Progenitor cell of endocrine pancreas (in vitro differentiated cells): Measurements from ENCODE around the gene SNAPC4. TPM values are rescaled to one million over a fixed set of nuclear protein-coding genes. Genes with fewer than 3 reads are reported as not detected.

Source experiments
- DNase-seq: peaks from one replicate; pipeline ENCODE4 v3.0.0; 2021; ENCODE audit warnings: low spot score; ENCODE audit not compliant: unreplicated experiment
- H3K27ac Mint-ChIP-seq: 2 replicates; pipeline ENCODE4 v1.8.0; 2021; ENCODE audit warnings: mild to moderate bottlenecking, moderate library complexity, mixed read lengths
- H3K27me3 Mint-ChIP-seq: 2 replicates; pipeline ENCODE4 v1.8.0; 2021; ENCODE audit warnings: mixed read lengths
- H3K36me3 Mint-ChIP-seq: 2 replicates; pipeline ENCODE4 v1.8.0; 2022; ENCODE audit warnings: mixed read lengths; ENCODE audit not compliant: insufficient read depth
- H3K4me1 Mint-ChIP-seq: 2 replicates; pipeline ENCODE4 v1.8.0; 2021; ENCODE audit warnings: low read depth, mixed read lengths
- H3K4me3 Mint-ChIP-seq: 2 replicates; pipeline ENCODE4 v1.8.0; 2021; ENCODE audit warnings: low read depth, mild to moderate bottlenecking, moderate library complexity, mixed read lengths
- H3K9me3 Mint-ChIP-seq: 2 replicates; pipeline ENCODE4 v1.8.0; 2021; ENCODE audit warnings: low read depth, mixed read lengths
- total RNA-seq: library from RNA; stranded (reverse); gene quantifications from 2 replicates; pipeline ENCODE4 v1.2.1, GENCODE V29; 2021
- TF ChIP-seq, protein P1 (sequence below): fragments of 200-600 bp; sonication (generic); IDR thresholded peaks from one replicate; pipeline ENCODE4 v1.5.0; 2021; ENCODE audit warnings: antibody characterized with exemption, mild to moderate bottlenecking; ENCODE audit not compliant: unreplicated experiment

The SNAPC4 gene
- total RNA-seq, 1 donor from 2014 or later: 22.3 TPM

- Mint-ChIP-seq H3K9me3 (no peaks in the 10 kb centered on the region), H3K27me3 (no peaks in the 10 kb centered on the region)
These were observed 20.6 kb downstream of the SNAPC4 start for GRCh38 chr9:136379401-136379800.

DNA sequence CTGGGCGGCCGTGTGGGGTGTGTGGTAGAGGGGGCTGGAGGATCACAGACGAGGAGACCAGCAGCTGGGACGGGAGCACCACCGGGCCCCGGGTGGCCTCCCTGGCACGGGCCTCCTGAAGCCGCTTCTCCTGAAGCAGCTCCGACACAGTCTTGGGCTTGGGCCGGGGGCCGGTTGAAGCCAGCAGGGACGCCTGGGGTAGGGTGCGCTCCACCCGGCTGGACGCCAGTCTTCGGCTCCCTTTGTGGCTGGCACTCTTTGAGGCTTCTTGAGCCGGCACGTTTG lies 21.0 kb downstream of the SNAPC4 start:
- Mint-ChIP-seq H3K36me3 (no peaks in the 10 kb centered on the region), H3K4me1 (no peaks in the 10 kb centered on the region), H3K4me3 (no peak overlapping the region), H3K27ac (no peak overlapping the region), H3K27me3 (no peaks in the 10 kb centered on the region), H3K9me3 (no peaks in the 10 kb centered on the region)
- DNase-seq: no peak
- TF ChIP-seq, protein P1, sequence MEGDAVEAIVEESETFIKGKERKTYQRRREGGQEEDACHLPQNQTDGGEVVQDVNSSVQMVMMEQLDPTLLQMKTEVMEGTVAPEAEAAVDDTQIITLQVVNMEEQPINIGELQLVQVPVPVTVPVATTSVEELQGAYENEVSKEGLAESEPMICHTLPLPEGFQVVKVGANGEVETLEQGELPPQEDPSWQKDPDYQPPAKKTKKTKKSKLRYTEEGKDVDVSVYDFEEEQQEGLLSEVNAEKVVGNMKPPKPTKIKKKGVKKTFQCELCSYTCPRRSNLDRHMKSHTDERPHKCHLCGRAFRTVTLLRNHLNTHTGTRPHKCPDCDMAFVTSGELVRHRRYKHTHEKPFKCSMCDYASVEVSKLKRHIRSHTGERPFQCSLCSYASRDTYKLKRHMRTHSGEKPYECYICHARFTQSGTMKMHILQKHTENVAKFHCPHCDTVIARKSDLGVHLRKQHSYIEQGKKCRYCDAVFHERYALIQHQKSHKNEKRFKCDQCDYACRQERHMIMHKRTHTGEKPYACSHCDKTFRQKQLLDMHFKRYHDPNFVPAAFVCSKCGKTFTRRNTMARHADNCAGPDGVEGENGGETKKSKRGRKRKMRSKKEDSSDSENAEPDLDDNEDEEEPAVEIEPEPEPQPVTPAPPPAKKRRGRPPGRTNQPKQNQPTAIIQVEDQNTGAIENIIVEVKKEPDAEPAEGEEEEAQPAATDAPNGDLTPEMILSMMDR: no peak

More at GRCh38 chr9:136379401-136379800, 20.6 kb downstream of the SNAPC4 start:
- TF ChIP-seq, protein P1: no peak
- DNase-seq: no peak
- H3K27ac Mint-ChIP-seq: no peak overlapping the region
- no peaks in the 10 kb centered on the region for H3K36me3 Mint-ChIP-seq
- H3K4me1 Mint-ChIP-seq: no peaks in the 10 kb centered on the region
- H3K4me3 Mint-ChIP-seq: no peak overlapping the region

DNA sequence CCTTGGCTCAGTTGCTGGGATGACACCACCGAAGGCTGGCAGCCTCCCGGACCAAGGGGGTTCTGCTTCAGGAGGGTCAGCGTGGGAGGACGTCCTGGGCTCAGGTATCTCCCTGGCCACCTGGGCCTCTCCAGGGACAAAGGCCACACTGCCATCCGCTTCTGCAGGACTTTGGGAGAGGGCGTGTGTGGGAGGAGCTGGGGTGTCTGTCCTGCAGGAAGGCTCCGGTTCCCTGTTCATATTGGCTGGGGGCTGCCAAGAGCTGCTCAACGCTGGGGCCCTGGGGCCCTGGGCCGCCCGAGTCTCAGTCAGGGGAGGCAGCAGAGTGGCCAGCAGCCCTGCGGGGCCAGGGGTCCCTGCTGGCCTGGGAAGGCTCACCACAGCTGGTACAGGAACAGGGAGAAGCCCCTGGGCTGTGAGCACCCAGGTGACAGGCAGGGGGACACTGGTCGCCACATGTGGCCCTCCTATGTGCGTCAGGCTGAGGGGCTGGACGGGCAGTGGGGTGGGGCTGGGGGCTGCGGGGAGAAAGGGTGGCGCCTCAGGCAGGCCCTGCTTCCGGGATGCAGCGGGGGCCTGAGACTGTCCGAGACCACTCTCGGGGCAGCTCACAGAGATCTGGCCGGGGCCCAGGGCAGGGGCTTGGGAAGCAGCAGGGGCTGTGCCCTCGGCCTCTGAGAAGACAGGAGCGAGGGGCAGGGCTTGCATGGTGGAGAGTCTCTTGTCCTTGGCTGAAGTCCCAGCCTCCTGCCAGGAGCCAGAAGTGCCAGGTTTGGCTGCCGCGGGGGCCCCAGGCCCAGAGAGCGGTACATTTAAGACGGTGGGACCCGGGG lies 21.6 kb downstream of the SNAPC4 start:
- Mint-ChIP-seq H3K9me3 (no peaks in the 10 kb centered on the region), H3K27me3 (no peaks in the 10 kb centered on the region), H3K36me3 (no peaks in the 10 kb centered on the region), H3K27ac (no peak overlapping the region), H3K4me3 (no peak overlapping the region), H3K4me1 (no peaks in the 10 kb centered on the region)
- no peak for DNase-seq
- TF ChIP-seq, protein P1: no peak

DNA sequence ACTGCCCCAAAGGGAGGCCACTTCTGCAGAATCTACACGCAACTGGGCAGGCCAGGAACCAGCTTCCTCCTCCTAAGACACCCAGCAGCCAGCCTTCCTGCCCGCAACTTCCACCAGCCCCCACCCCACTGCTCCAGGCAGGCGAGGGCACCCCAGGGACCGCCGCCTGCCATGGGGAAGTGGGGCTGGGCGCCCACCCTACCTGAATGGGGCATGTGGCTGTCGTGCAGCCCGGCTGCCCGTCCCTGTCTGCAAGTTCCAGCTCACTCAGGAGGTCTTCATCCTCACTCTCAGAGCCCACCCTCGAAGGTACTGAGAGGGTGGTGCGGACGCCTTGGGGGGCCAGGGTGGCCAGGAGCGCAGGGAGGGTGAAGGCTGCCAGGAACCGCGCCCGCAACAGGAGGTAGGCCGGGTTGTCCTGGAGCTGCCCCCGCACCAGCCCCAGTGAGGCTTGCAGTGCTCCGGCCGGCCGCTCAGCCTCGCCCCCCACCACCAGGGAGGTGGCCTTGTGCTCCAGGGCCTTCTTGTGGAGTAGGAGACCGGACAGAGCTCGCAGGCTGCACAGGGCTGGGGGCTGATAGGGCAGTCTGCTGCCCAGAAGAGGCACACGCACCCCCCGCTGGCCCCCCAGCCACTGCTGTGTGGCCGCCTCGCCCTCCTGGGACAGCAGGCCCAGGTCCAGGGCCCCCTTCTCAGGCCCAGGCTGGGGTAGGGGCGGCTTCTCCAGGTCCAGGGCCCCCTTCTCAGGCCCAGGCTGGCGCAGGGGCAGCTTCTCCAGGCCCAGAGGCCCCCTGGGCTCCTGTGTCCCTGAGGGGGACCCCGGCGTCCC lies 22.4 kb downstream of the SNAPC4 start:
- Mint-ChIP-seq H3K27ac (no peak overlapping the region), H3K36me3 (no peaks in the 10 kb centered on the region), H3K4me1 (peaks cover 2% of the 10 kb centered on the region), H3K9me3 (no peaks in the 10 kb centered on the region), H3K4me3 (no peak overlapping the region), H3K27me3 (no peaks in the 10 kb centered on the region)
- DNase-seq: no peak
- TF ChIP-seq, protein P1: no peak

- Mint-ChIP-seq H3K4me1 (peaks cover 2% of the 10 kb centered on the region), H3K36me3 (no peaks in the 10 kb centered on the region), H3K27me3 (no peaks in the 10 kb centered on the region), H3K4me3 (no peak overlapping the region), H3K27ac (no peak overlapping the region), H3K9me3 (no peaks in the 10 kb centered on the region)
- TF ChIP-seq, protein P1: no peak
- no peak for DNase-seq
These were observed 23.5 kb downstream of the SNAPC4 start for GRCh38 chr9:136376457-136376856.
